Hepatic stellate cell (primary cell): ENCODE results near the gene PRRX2.
"Not testable (repeated sequence)": the region's sequence is repeated elsewhere in the genome, so short reads cannot be mapped to it uniquely, and the experiment has no call there.

Experiments
- DNase-seq: peaks from one replicate; pipeline ENCODE4 v3.0.0; 2011; ENCODE audit warnings: low spot score

PRRX2 gene

GRCh38 chr9:129655154-129655553 lies 10.3 kb upstream of the PRRX2 start:
- DNase-seq, result no peak

GRCh38 chr9:129655696-129656095 lies 9.8 kb upstream of the PRRX2 start:
- DNase-seq, result no peak

GRCh38 chr9:129656795-129657390 lies 8.6 kb upstream of the PRRX2 start:
- DNase-seq, result peak; percentile 75

- DNase-seq, result no peak
Observed at GRCh38 chr9:129661029-129661428, 4.4 kb upstream of the PRRX2 start.

GRCh38 chr9:129662239-129662638 lies 3.2 kb upstream of the PRRX2 start:
- DNase-seq, result not testable (repeated sequence)

GRCh38 chr9:129664746-129665388 lies 580 bp upstream of the PRRX2 start:
- DNase-seq, result peak; percentile 60

GRCh38 chr9:129665814-129666520 lies 520 bp downstream of the PRRX2 start:
- DNase-seq, result peak; percentile 35

- no peak for DNase-seq
Observed at GRCh38 chr9:129666575-129666974, 1.1 kb downstream of the PRRX2 start.

- no peak for DNase-seq
Observed at GRCh38 chr9:129667378-129667777, 1.9 kb downstream of the PRRX2 start.

GRCh38 chr9:129667850-129668249 lies 2.4 kb downstream of the PRRX2 start:
- DNase-seq, result no peak

- peak; percentile 96 for DNase-seq
Observed at GRCh38 chr9:129669141-129669718, 3.8 kb downstream of the PRRX2 start.

GRCh38 chr9:129669946-129670345 lies 4.5 kb downstream of the PRRX2 start:
- no peak for DNase-seq

- DNase-seq, result no peak
Observed at GRCh38 chr9:129671065-129671464, 5.6 kb downstream of the PRRX2 start.

- DNase-seq, result peak; percentile 31
Observed at GRCh38 chr9:129671519-129671918, 6.1 kb downstream of the PRRX2 start.

GRCh38 chr9:129672702-129673101 lies 7.3 kb downstream of the PRRX2 start:
- DNase-seq, result no peak

GRCh38 chr9:129673602-129674001 lies 8.2 kb downstream of the PRRX2 start:
- no peak for DNase-seq

GRCh38 chr9:129674229-129674628 lies 8.8 kb downstream of the PRRX2 start:
- DNase-seq, result no peak

- no peak for DNase-seq
Observed at GRCh38 chr9:129675620-129676019, 10.2 kb downstream of the PRRX2 start.

- no peak for DNase-seq
Observed at GRCh38 chr9:129676287-129676686, 10.8 kb downstream of the PRRX2 start.

- no peak for DNase-seq
Observed at GRCh38 chr9:129676975-129677374, 11.5 kb downstream of the PRRX2 start.

- no peak for DNase-seq
Observed at GRCh38 chr9:129677456-129677855, 12.0 kb downstream of the PRRX2 start.

GRCh38 chr9:129678844-129679243 lies 13.4 kb downstream of the PRRX2 start:
- no peak for DNase-seq

GRCh38 chr9:129679537-129679936 lies 14.1 kb downstream of the PRRX2 start:
- DNase-seq, result no peak
